Testis (tissue), 3 donors: ENCODE measurements around the gene PRSS37. TPM values are rescaled to one million over a fixed set of nuclear protein-coding genes. Genes with fewer than 3 reads are reported as not detected.

Source experiments
- DNase-seq: peaks from one replicate; pipeline ENCODE4 v3.0.0-alpha.2; 2019
- H3K27ac ChIP-seq, 2 donors: fragments of 200-600 bp; sonication (generic); one replicate each; pipeline ENCODE4 v1.5.1; 2019
- H3K27me3 ChIP-seq: fragments of 200-600 bp; sonication (generic); one replicate; pipeline ENCODE4 v1.5.1; 2019
- H3K36me3 ChIP-seq: fragments of 200-600 bp; sonication (generic); one replicate; pipeline ENCODE4 v1.5.1; 2017; ENCODE audit warnings: low read depth; ENCODE audit errors: missing control alignments
- H3K4me1 ChIP-seq: fragments of 200-600 bp; sonication (generic); one replicate; pipeline ENCODE4 v1.5.1; 2019
- H3K4me3 ChIP-seq, 2 donors: fragments of 200-600 bp; sonication (generic); one replicate each; pipeline ENCODE4 v1.5.1; 2017 to 2019
- H3K9me3 ChIP-seq: fragments of 200-600 bp; sonication (generic); one replicate; pipeline ENCODE4 v1.5.1; 2017
- CTCF ChIP-seq, 3 experiments: fragments of 450-650 bp in 2 of 3; fragments of 200-600 bp in 1 of 3; sonication (generic) in 1 of 3; IDR thresholded peaks; one replicate each; pipeline ENCODE4 v1.5.1; 2016 to 2019; ENCODE audit warnings: antibody characterized with exemption in 3 of 3, mild to moderate bottlenecking in 2 of 3, moderate library complexity in 1 of 3
- POLR2A ChIP-seq: fragments of 450-650 bp; IDR thresholded peaks from one replicate; pipeline ENCODE4 v1.6.1; 2017; ENCODE audit warnings: antibody characterized with exemption, mild to moderate bottlenecking, moderate library complexity
- WGBS, 2 donors: methylation state at CpG; one replicate each; pipeline ENCODE4 v1.1.5; 2018; 5-methylcytosine and 5-hydroxymethylcytosine counted together
- intact Hi-C: fragments of 100-400 bp; cut with DNase I; formaldehyde crosslinking; loops from one replicate; pipeline ENCODE4 v1.15.1; 2023; ENCODE audit warnings: low total_unique reads
- polyA plus RNA-seq: library from polyadenylated mRNA; stranded (reverse); fragments of 350-450 nt; fragmentation: Illumina TruSeq; extraction: RNeasy Lipid Tissue Mini Kit (QIAGEN cat#74804); gene quantifications from one replicate; pipeline ENCODE4 v1.2.3, GENCODE V29; 2014; ENCODE audit warnings: low read depth, low replicate concordance; ENCODE audit not compliant: insufficient read depth
- total RNA-seq, 2 donors: library from RNA; depleted of rRNA; stranded (reverse); fragments of >200 nt; gene quantifications; one replicate each; pipeline ENCODE4 v1.2.3, GENCODE V29; 2016

Gene PRSS37
- total and polyA plus RNA-seq, 3 donors from 2014 or later: 17.1 to 54.7 (median 38.6) TPM

GRCh38 chr7:141820067-141820466, 21.2 kb downstream of the PRSS37 start:
- TF ChIP-seq CTCF (IDR thresholded peaks at IDR 0.05): no peak
- no peak for TF ChIP-seq POLR2A
- intact Hi-C loops: no loop called here
- H3K9me3 ChIP-seq: no peaks in the 10 kb centered on the region

GRCh38 chr7:141792526-141792925, 48.8 kb downstream of the PRSS37 start:
- H3K4me3 ChIP-seq: no peak overlapping the region
- H3K36me3 ChIP-seq: no peaks in the 10 kb centered on the region
- TF ChIP-seq POLR2A: no peak
- no peak for TF ChIP-seq CTCF (IDR thresholded peaks at IDR 0.05)
- no peaks in the 10 kb centered on the region for H3K4me1 ChIP-seq
- 73 to 84% methylated on average over 2 of the region's 2 CpGs for WGBS, 2 donors
- H3K27me3 ChIP-seq: no peaks in the 10 kb centered on the region
- H3K9me3 ChIP-seq: no peaks in the 10 kb centered on the region
- no peak for DNase-seq
- intact Hi-C loops: no loop called here
- H3K27ac ChIP-seq: no peak overlapping the region

More at GRCh38 chr7:141820067-141820466, 21.2 kb downstream of the PRSS37 start:
- Histone ChIP-seq H3K4me1 (no peaks in the 10 kb centered on the region), H3K27ac (no peak overlapping the region), H3K36me3 (no peaks in the 10 kb centered on the region), H3K4me3 (no peak overlapping the region), H3K27me3 (no peaks in the 10 kb centered on the region)
- 88 to 96% methylated on average over 1 of the region's 1 CpG for WGBS, 2 donors
- DNase-seq: no peak

- Histone ChIP-seq H3K36me3 (no peaks in the 10 kb centered on the region), H3K27me3 (no peaks in the 10 kb centered on the region), H3K9me3 (no peaks in the 10 kb centered on the region), H3K4me1 (no peaks in the 10 kb centered on the region), H3K4me3 (no peak within 1 kb of the TSS), H3K27ac (no peak within 1 kb of the TSS)
- TF ChIP-seq CTCF (IDR thresholded peaks at IDR 0.05) (no peak), POLR2A (no peak)
- intact Hi-C loops: no loop called here
- 82 to 84% methylated on average over 5 of the region's 5 CpGs for WGBS, 2 donors
- no peak for DNase-seq
Measured at GRCh38 chr7:141789917-141790316, 51.4 kb downstream of the PRSS37 start, which contains the start of gene TAS2R5. TSS of gene TAS2R5 (plus strand) at chr7:141790217. CDS start at chr7:141790362, 145 bp downstream.

GRCh38 chr7:141788296-141788695, 53.0 kb downstream of the PRSS37 start:
- no peak overlapping the region for H3K4me3 ChIP-seq
- TF ChIP-seq POLR2A (no peak), CTCF (IDR thresholded peaks at IDR 0.05) (no peak)
- WGBS, 2 donors: 86 to 95% methylated on average over 2 of the region's 2 CpGs
- no peak for DNase-seq
- H3K27ac ChIP-seq: no peak overlapping the region
- H3K36me3 ChIP-seq: no peaks in the 10 kb centered on the region
- no peaks in the 10 kb centered on the region for H3K4me1 ChIP-seq
- H3K9me3 ChIP-seq: no peaks in the 10 kb centered on the region
- intact Hi-C loops: no loop called here
- no peaks in the 10 kb centered on the region for H3K27me3 ChIP-seq

Other genes starting within 250 kb of the PRSS37 start
- gene DENND11, start 139.3 kb downstream of the PRSS37 start, total RNA-seq: 1 to 10 TPM; 6.7 to 6.8 TPM
- 3.8 TPM for gene DENND11, start 139.3 kb downstream of the PRSS37 start, polyA plus RNA-seq
- gene WEE2, start 133.1 kb downstream of the PRSS37 start, total RNA-seq: 1 to 10 TPM in 1 of 2 donors, not detected in 1; 1.4 TPM
- 0.20 TPM for gene WEE2, start 133.1 kb downstream of the PRSS37 start, polyA plus RNA-seq
- 100 to 1,000 TPM; 131 to 148 TPM for gene SSBP1, start 103.1 kb downstream of the PRSS37 start, total RNA-seq
- gene SSBP1, start 103.1 kb downstream of the PRSS37 start, polyA plus RNA-seq: 204 TPM
- gene TAS2R3, start 77.4 kb downstream of the PRSS37 start, total RNA-seq: 10 to 100 TPM; 10.4 to 12.3 TPM
- 0.40 TPM for gene TAS2R3, start 77.4 kb downstream of the PRSS37 start, polyA plus RNA-seq
- gene TAS2R4, start 64.8 kb downstream of the PRSS37 start, total RNA-seq: 1 to 10 TPM; 6.8 to 8.2 TPM
- gene TAS2R4, start 64.8 kb downstream of the PRSS37 start, polyA plus RNA-seq: 0.71 TPM
- 10 to 100 TPM; 13.3 to 13.4 TPM for gene TAS2R5, start 51.3 kb downstream of the PRSS37 start, total RNA-seq
- 1.6 TPM for gene TAS2R5, start 51.3 kb downstream of the PRSS37 start, polyA plus RNA-seq
- gene OR9A4, start 74.9 kb upstream of the PRSS37 start, total RNA-seq: under 1 TPM in 1 of 2 donors, not detected in 1; 0.25 TPM
- gene OR9A4, start 74.9 kb upstream of the PRSS37 start, polyA plus RNA-seq: not detected
- under 1 TPM; 0.31 to 0.74 TPM for gene CLEC5A, start 105.5 kb upstream of the PRSS37 start, total RNA-seq
- 0.70 TPM for gene CLEC5A, start 105.5 kb upstream of the PRSS37 start, polyA plus RNA-seq
- gene TAS2R38, start 132.3 kb upstream of the PRSS37 start, total RNA-seq: not detected
- gene TAS2R38, start 132.3 kb upstream of the PRSS37 start, polyA plus RNA-seq: not detected
- 1 to 10 TPM; 3.5 to 3.8 TPM for gene MGAM, start 154.4 kb upstream of the PRSS37 start, total RNA-seq
- 9.2 TPM for gene MGAM, start 154.4 kb upstream of the PRSS37 start, polyA plus RNA-seq